OCI-LY3 (cell line): ENCODE data around the gene PSMD12.

ENCODE experiments used
- EZH2phosphoT487 ChIP-seq: fragments of 200-600 bp; shearing (Covaris generic); IDR thresholded peaks from 2 replicates; pipeline ENCODE4 v1.6.1; 2018; ENCODE audit warnings: antibody characterized with exemption, mixed run types, low read depth
- TF ChIP-seq, protein P1 (sequence below): fragments of 200-600, 300-600 bp; sonication (generic); IDR thresholded peaks from 2 replicates; pipeline ENCODE4 v1.5.1; 2014; ENCODE audit warnings: antibody characterized with exemption, low read length, low read depth

DNA sequence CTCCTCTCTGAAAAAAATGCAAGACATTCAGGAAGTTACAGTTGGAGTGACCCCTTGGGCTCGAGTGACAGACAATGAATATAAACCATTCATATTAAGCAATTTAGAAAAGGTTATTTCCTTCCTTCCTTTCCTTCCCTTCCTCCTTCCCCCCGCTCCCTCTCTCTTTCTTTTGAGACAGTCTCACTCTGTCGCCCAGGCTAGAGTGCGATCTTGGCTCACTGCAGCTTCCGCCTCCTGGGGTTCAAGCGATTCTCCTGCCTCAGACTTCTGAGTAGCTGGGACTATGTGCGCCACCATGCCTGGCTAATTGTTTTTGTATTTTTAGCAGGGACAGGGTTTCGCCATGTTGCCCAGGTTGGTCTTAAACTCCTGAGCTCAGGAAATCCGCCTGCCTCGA, 13.2 kb downstream of the PSMD12 start:
- TF ChIP-seq, protein P1, sequence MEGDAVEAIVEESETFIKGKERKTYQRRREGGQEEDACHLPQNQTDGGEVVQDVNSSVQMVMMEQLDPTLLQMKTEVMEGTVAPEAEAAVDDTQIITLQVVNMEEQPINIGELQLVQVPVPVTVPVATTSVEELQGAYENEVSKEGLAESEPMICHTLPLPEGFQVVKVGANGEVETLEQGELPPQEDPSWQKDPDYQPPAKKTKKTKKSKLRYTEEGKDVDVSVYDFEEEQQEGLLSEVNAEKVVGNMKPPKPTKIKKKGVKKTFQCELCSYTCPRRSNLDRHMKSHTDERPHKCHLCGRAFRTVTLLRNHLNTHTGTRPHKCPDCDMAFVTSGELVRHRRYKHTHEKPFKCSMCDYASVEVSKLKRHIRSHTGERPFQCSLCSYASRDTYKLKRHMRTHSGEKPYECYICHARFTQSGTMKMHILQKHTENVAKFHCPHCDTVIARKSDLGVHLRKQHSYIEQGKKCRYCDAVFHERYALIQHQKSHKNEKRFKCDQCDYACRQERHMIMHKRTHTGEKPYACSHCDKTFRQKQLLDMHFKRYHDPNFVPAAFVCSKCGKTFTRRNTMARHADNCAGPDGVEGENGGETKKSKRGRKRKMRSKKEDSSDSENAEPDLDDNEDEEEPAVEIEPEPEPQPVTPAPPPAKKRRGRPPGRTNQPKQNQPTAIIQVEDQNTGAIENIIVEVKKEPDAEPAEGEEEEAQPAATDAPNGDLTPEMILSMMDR, result no peak
- TF ChIP-seq EZH2phosphoT487, result no peak
